Effector CD8-positive, alpha-beta T cell (primary cell): ENCODE data around the gene USP15.
"Not testable (repeated sequence)": the region's sequence is repeated elsewhere in the genome, so short reads cannot be mapped to it uniquely, and the experiment has no call there.

Experiments
- DNase-seq: peaks from one replicate; lab custom pipeline; 2025; lab: John Stamatoyannopoulos, UW

Gene USP15

GRCh38 chr12:62320054-62320453 lies 59.9 kb downstream of the USP15 start:
- no peak for DNase-seq

GRCh38 chr12:62323386-62323785 lies 63.2 kb downstream of the USP15 start:
- DNase-seq: no peak

- no peak for DNase-seq
Observed at GRCh38 chr12:62328296-62328921, 68.2 kb downstream of the USP15 start.

GRCh38 chr12:62331306-62331705 lies 71.1 kb downstream of the USP15 start:
- DNase-seq: no peak

GRCh38 chr12:62332598-62332997 lies 72.4 kb downstream of the USP15 start:
- DNase-seq: no peak

- no peak for DNase-seq
Observed at GRCh38 chr12:62335057-62335456, 74.9 kb downstream of the USP15 start.

- no peak for DNase-seq
Observed at GRCh38 chr12:62335796-62336195, 75.6 kb downstream of the USP15 start.

GRCh38 chr12:62337643-62338042 lies 77.4 kb downstream of the USP15 start:
- DNase-seq: not testable (repeated sequence)

GRCh38 chr12:62342614-62343303 lies 82.6 kb downstream of the USP15 start:
- not testable (repeated sequence) for DNase-seq

- not testable (repeated sequence) for DNase-seq
Observed at GRCh38 chr12:62343304-62344120, 83.3 kb downstream of the USP15 start.

GRCh38 chr12:62344731-62345556 lies 84.7 kb downstream of the USP15 start:
- DNase-seq: not testable (repeated sequence)

- DNase-seq: no peak
Observed at GRCh38 chr12:62345667-62346066, 85.5 kb downstream of the USP15 start.

GRCh38 chr12:62346817-62347216 lies 86.6 kb downstream of the USP15 start:
- no peak for DNase-seq

- DNase-seq: no peak
Observed at GRCh38 chr12:62347922-62348650, 87.9 kb downstream of the USP15 start.

- DNase-seq: no peak
Observed at GRCh38 chr12:62350554-62350953, 90.3 kb downstream of the USP15 start.

GRCh38 chr12:62351326-62351725 lies 91.1 kb downstream of the USP15 start:
- DNase-seq: no peak

- DNase-seq: no peak
Observed at GRCh38 chr12:62361048-62361447, 100.8 kb downstream of the USP15 start.

GRCh38 chr12:62363506-62363905 lies 103.3 kb downstream of the USP15 start:
- DNase-seq: no peak

- not testable (repeated sequence) for DNase-seq
Observed at GRCh38 chr12:62364697-62365096, 104.5 kb downstream of the USP15 start.

GRCh38 chr12:62365846-62366245 lies 105.6 kb downstream of the USP15 start:
- not testable (repeated sequence) for DNase-seq
